ENCODE results near the gene CPT1C.

DNA sequence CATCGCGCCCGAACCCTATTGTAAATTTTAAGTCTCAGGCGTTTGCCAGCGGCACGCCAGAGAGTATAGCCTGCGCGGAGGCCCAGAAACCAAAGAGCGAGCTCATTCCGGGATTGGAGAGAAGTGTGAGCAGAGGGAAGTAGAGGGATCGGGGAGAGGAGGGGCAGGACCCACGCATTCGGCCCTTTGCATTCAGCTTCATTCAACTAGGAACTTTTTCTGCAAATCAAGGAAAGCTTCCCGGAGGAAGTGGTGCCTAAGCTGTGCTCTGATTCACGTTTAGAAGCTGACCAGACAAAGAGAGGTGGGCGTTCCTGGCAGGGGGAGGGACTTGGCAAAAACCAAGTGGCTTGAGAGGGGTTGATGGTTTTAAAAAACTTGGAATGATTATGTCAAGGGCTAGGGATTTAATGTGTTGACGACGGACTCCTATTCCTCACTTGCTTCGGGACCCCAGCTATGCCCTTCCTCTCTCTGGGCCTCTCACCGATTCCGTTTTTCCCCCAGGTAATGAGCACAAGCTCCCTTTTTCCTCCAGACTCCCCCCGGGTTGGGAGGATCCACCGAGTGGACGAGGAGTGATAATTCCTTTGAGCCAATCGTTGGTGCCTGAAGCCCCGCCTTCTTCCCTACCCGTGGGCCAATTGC is 14.7 kb upstream of the CPT1C start:
- TF ChIP-seq CTCF (IDR thresholded peaks at IDR 0.05) (no peak), ZFX (IDR thresholded peaks at IDR 0.05; ENCODE audit: borderline replicate concordance) (no peak)
